Suprapubic skin (tissue), 4 donors: ENCODE measurements around the gene UHRF1. TPM values are rescaled to one million over a fixed set of nuclear protein-coding genes. Genes with fewer than 3 reads are reported as not detected.
A peak's percentile ranks its signal among the peaks of the same experiment; 100 is the strongest.

ENCODE experiments used
- DNase-seq, 2 donors: peaks; one replicate each; pipeline ENCODE4 v3.0.0-alpha.2; 2019; ENCODE audit warnings: low spot score in 2 of 2
- H3K27ac ChIP-seq: fragments of 200-600 bp; sonication (generic); one replicate; pipeline ENCODE4 v1.5.1; 2019
- H3K27me3 ChIP-seq: fragments of 200-600 bp; sonication (generic); one replicate; pipeline ENCODE4 v1.5.1; 2019
- H3K36me3 ChIP-seq: fragments of 200-600 bp; sonication (generic); one replicate; pipeline ENCODE4 v1.5.1; 2019
- H3K4me1 ChIP-seq: fragments of 200-600 bp; sonication (generic); one replicate; pipeline ENCODE4 v1.5.1; 2019
- H3K4me3 ChIP-seq: fragments of 200-600 bp; sonication (generic); one replicate; pipeline ENCODE4 v1.5.1; 2019; ENCODE audit warnings: mild to moderate bottlenecking
- H3K9me3 ChIP-seq: fragments of 200-600 bp; sonication (generic); one replicate; pipeline ENCODE4 v1.5.1; 2019
- EP300 ChIP-seq: sonication (generic); formaldehyde crosslinking; IDR thresholded peaks from one replicate; pipeline ENCODE4 v1.6.1; 2017; ENCODE audit warnings: antibody characterized with exemption
- POLR2A ChIP-seq, 2 donors: fragments of 450-650 bp; IDR thresholded peaks; one replicate each; pipeline ENCODE4 v1.6.1; 2017; ENCODE audit warnings: antibody characterized with exemption in 2 of 2, mild to moderate bottlenecking in 2 of 2, moderate library complexity in 2 of 2
- POLR2AphosphoS5 ChIP-seq, 3 donors: sonication (generic); formaldehyde crosslinking; IDR thresholded peaks; one replicate each; pipeline ENCODE4 v1.6.1; 2017; ENCODE audit warnings: antibody characterized with exemption in 3 of 3
- WGBS: methylation state at CpG from one replicate; pipeline ENCODE4 v1.1.5; 2018; 5-methylcytosine and 5-hydroxymethylcytosine counted together
- total RNA-seq, 4 donors: library from RNA; depleted of rRNA; stranded (reverse); fragments of >200 nt; gene quantifications; one replicate each; pipeline ENCODE4 v1.1.0, GENCODE V29; 2016
- TF ChIP-seq, protein P1 (sequence below), 2 donors: fragments of 200-600 bp in 1 of 2; fragments of 450-650 bp in 1 of 2; sonication (generic) in 1 of 2; IDR thresholded peaks; one replicate each; pipeline ENCODE4 v1.5.1; 2016 to 2019; ENCODE audit warnings: antibody characterized with exemption in 2 of 2, mild to moderate bottlenecking in 1 of 2, moderate library complexity in 1 of 2

The UHRF1 gene
- total RNA-seq, 4 donors from 2014 or later = 0.40 to 3.7 (median 2.8) TPM

DNA sequence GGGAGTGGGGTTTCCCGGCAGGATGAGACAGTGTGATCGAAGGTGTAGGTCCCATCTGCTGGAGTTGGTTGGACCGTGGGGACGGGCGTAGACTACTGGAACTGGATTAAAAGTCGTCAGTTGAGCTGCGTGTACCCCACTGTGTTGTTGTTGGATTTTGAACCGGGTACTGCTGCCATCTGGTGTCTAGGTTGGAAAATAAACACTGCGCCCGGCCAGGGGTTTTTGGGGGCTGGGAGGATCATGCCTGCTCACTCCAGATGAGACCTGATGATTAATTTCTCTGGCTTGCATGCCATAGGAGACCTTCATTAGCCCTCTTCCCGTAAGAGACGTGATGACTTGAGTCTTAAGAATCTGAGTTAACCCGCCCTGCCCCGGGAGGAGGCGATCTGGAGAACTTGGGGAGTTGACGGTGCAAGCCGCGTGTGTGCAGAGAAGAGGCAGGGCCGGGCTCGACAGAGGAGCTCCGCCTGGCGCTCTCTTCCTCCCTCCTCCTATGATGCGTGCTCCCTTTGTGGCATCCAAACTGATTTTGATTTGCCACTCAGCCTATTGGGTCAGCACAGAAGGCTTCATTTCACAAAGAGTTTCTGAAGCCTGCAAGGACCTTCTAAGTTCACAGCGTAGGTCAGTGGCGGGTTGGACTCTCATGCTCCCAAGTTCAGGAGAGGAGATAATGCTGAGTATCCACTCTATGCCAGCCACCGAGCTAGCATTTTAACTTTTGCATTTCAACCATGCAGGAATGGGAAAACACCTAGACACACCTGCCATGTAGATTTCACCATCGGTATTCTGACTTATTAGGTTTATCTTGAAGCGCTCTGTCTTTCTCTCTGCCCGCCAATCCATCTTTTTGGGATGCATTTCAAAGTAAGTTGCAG lies 2.7 kb downstream of the UHRF1 start:
- TF ChIP-seq POLR2AphosphoS5 (IDR thresholded peaks at IDR 0.05) = peak in 2 of 3 donors; percentile 5 to 22
- TF ChIP-seq EP300 = no peak
- TF ChIP-seq, protein P1, sequence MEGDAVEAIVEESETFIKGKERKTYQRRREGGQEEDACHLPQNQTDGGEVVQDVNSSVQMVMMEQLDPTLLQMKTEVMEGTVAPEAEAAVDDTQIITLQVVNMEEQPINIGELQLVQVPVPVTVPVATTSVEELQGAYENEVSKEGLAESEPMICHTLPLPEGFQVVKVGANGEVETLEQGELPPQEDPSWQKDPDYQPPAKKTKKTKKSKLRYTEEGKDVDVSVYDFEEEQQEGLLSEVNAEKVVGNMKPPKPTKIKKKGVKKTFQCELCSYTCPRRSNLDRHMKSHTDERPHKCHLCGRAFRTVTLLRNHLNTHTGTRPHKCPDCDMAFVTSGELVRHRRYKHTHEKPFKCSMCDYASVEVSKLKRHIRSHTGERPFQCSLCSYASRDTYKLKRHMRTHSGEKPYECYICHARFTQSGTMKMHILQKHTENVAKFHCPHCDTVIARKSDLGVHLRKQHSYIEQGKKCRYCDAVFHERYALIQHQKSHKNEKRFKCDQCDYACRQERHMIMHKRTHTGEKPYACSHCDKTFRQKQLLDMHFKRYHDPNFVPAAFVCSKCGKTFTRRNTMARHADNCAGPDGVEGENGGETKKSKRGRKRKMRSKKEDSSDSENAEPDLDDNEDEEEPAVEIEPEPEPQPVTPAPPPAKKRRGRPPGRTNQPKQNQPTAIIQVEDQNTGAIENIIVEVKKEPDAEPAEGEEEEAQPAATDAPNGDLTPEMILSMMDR (IDR thresholded peaks at IDR 0.05) = peak; percentile 52 to 54
- TF ChIP-seq POLR2A (IDR thresholded peaks at IDR 0.05) = no peak
- DNase-seq = peak in 1 of 2 donors; percentile 82
- no peaks in the 10 kb centered on the region for H3K27me3 ChIP-seq
- H3K9me3 ChIP-seq = no peaks in the 10 kb centered on the region
- WGBS = 20% methylated on average over 25 of the region's 29 CpGs
- H3K27ac ChIP-seq = peak overlapping the region; percentile 63
- peak overlapping the region; percentile 85 for H3K4me3 ChIP-seq
- H3K36me3 ChIP-seq = no peaks in the 10 kb centered on the region
- H3K4me1 ChIP-seq = peaks cover 59% of the 10 kb centered on the region

DNA sequence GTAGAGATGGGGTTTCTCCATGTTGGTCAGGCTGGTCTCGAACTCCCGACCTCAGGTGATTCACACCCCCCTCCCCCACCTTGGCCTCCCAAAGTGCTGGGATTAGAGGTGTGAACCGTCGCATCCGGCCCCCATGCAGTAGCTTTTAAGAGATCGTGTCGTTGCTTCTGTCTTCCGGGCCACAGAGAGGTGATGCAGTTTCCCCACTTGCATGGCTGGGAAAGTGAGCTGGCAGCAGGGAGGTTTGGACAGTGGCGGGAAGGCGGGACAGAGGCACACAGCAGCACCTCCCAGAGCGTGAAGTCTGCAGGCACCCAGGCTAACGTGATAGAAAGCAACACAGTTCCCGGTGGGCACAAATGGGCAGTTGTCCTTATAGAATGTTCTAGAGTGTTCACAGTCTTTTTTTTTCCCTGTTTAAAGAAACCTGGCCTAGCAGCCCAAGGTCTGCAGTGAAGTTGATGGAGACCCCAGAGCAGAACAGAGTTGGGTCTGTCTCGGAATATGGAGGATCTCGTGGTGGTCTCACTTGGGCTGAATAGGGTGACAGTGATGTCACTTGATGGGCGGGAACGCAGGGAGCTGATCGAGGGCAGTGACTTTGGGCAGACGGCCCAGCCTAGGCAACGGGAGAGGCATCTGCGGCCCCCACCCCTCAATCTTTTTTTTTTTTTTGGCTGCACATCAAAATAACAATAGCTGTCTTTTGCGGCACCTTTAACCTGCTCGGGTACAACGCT lies 4.9 kb downstream of the UHRF1 start:
- no peaks in the 10 kb centered on the region for H3K36me3 ChIP-seq
- H3K27ac ChIP-seq = peak overlapping the region; percentile 63
- H3K4me3 ChIP-seq = peak overlapping the region; percentile 31
- TF ChIP-seq POLR2A (IDR thresholded peaks at IDR 0.05) = no peak
- no peak for TF ChIP-seq EP300
- TF ChIP-seq, protein P1 (IDR thresholded peaks at IDR 0.05) = no peak
- TF ChIP-seq POLR2AphosphoS5 (IDR thresholded peaks at IDR 0.05) = no peak
- peaks cover 56% of the 10 kb centered on the region for H3K4me1 ChIP-seq
- no peaks in the 10 kb centered on the region for H3K27me3 ChIP-seq
- no peak for DNase-seq
- no peaks in the 10 kb centered on the region for H3K9me3 ChIP-seq
- 72% methylated on average over 24 of the region's 24 CpGs for WGBS

DNA sequence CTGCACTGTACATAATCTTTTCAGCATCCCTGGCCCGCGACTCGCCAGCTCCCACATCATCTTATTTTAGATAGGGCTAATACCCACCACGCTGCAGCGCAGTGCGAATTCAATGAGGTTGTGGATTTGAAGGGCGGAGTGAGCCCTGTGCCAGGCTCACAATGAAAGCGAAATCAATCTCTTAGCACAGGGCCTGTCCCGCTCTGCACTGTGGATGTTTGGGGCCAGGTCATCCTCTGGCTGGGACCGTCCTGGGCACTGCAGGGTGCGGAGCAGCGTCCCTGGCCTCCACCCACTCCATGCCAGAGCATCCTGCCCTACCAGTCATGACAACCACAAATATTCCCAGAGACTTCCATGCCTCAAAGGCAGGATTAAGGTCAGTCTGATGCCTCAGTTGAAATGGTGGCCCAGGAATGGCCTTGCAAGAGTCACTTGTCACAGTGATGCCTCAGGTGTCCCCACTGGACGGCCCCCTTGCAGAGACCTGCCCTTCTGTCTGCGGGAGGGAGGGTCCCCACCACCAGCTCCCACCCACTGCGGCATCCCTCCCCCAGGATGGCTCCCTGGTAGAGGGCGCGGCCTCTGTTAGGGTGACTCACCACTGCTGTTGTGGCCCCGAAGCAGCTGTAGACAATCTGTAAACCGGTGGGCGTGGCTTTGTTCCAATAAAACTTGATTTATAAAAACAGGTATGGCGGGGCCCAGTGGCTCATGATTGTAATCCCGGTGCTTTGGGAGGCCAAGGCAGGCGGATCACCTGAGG lies 5.6 kb downstream of the UHRF1 start:
- TF ChIP-seq POLR2A (IDR thresholded peaks at IDR 0.05) (no peak), POLR2AphosphoS5 (IDR thresholded peaks at IDR 0.05) (no peak), EP300 (no peak)
- TF ChIP-seq, protein P1 (IDR thresholded peaks at IDR 0.05) = no peak
- Histone ChIP-seq H3K4me3 (peak overlapping the region; percentile 31), H3K4me1 (peaks cover 52% of the 10 kb centered on the region), H3K36me3 (no peaks in the 10 kb centered on the region), H3K27ac (peak overlapping the region; percentile 63), H3K9me3 (no peaks in the 10 kb centered on the region), H3K27me3 (no peaks in the 10 kb centered on the region)
- no peak for DNase-seq
- 54% methylated on average over 19 of the region's 23 CpGs for WGBS

DNA sequence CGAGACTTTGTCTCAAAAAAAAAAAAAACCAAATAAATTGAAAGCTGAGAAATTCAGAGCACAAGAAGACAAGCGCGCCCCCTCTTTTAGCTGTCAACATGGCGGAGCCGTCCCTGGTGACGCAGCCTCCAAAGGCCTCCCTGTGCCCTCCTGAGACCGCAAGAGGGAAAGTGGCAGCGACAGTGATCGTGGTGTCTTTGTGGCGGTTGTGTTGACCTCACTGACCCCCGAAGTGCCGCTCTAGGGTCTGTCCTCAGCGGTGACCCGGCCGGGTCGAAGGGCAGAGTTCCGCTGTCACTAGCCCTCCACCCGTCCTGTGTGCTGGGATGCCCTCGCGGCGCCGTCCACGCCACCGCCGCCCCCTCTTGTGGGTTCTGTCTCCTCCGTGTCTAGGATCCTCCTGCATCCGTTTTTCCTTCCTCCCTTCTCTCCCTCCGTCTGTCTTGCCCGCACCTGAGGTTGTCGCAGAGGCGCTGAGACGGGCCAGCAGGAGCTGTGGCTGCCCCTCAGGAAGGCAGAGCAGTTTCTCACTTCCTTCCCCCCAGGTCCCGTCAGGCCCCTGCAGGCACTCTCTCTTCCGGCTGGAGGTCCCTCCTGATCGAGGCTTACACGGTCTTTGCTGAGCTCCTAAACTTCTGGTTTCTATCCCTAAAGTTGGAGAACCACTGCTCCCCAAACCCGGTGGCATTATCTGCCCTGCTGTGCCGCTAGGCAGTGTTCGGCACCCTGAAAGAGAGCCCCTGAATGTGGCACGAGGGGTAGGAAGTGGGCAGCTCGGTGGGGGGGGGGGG lies 7.2 kb downstream of the UHRF1 start:
- Histone ChIP-seq H3K4me1 (peaks cover 38% of the 10 kb centered on the region), H3K27me3 (no peaks in the 10 kb centered on the region), H3K27ac (peak overlapping the region; percentile 32), H3K36me3 (no peaks in the 10 kb centered on the region), H3K4me3 (peak overlapping the region; percentile 31), H3K9me3 (no peaks in the 10 kb centered on the region)
- TF ChIP-seq, protein P1 (IDR thresholded peaks at IDR 0.05) = no peak
- TF ChIP-seq POLR2A (IDR thresholded peaks at IDR 0.05) = no peak
- TF ChIP-seq EP300 = no peak
- no peak for TF ChIP-seq POLR2AphosphoS5 (IDR thresholded peaks at IDR 0.05)
- 87% methylated on average over 41 of the region's 41 CpGs for WGBS
- peak in 1 of 2 donors; percentile 68 for DNase-seq
